EH (cell line): ENCODE data around the gene SAG.
A peak's percentile ranks its signal among the peaks of the same experiment; 100 is the strongest.
"Not testable (repeated sequence)": the region's sequence is repeated elsewhere in the genome, so short reads cannot be mapped to it uniquely, and the experiment has no call there.

Source experiments
- DNase-seq: peaks from one replicate; pipeline ENCODE4 v3.0.0-alpha.2; 2015; ENCODE audit warnings: low read depth

Gene SAG

GRCh38 chr2:233331536-233331935 lies 23.9 kb downstream of the SAG start:
- no peak for DNase-seq

- no peak for DNase-seq
Observed at GRCh38 chr2:233332125-233332524, 24.5 kb downstream of the SAG start.

GRCh38 chr2:233334915-233335314 lies 27.3 kb downstream of the SAG start:
- DNase-seq: no peak

DNA sequence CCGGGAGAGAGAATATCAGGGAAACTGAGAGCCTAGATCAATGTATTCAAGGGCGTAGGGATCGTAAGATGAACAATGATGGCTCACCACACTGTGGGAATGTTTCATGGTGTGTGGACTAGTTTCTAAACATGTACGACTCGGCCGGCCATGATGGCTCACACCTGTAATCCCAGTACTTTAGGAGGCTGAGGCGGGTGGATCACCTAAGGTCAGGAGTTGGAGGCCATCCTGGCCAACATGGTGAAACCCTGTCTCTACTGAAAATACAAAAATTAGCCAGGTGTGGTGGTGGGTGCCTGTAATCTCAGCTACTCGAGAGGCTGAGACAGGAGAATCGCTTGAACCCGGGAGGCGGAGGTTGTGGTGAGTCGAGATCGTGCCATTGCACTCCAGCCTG lies 28.5 kb downstream of the SAG start:
- DNase-seq: not testable (repeated sequence)

- no peak for DNase-seq
Observed at GRCh38 chr2:233336541-233336940, 28.9 kb downstream of the SAG start.

GRCh38 chr2:233338046-233338445 lies 30.4 kb downstream of the SAG start:
- no peak for DNase-seq

GRCh38 chr2:233338812-233339368 lies 31.3 kb downstream of the SAG start:
- DNase-seq: no peak

DNA sequence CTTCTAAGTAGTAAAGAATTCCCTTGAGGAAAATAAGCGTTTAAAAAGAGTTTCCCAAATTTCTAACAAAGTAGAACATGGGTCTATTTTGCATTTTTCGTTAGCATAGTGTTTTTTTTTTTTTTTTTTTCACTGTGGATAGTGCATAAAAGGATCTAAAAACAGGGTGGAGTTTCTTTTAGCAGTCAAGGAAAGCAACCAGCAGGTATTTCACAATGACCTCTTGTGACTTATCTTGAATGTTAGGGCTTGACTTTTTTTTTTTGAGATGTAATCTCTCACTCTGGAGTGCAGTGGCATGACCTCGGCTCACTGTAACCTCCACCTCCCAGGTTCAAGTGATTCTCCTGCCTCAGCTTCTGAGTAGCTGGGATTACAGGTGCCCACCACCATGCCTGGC lies 31.8 kb downstream of the SAG start:
- no peak for DNase-seq

DNA sequence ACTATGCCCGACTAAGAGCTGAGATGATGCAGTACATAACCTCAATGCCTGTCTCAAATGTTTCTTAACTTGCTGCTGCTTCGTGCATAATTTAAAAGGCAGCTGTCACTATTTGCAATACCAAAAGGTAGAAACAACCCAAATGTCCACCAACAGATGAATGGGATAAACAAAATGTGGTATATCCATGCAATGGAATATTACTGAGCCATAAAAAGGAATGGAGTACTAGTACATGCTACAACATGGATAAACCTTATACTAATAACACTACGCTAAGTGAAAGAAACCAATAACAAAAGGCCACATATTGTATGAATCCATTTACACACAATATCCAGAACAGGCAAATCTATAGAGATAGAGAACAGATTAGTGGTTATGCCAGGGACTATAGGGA lies 33.7 kb downstream of the SAG start:
- DNase-seq: no peak

GRCh38 chr2:233342301-233342700 lies 34.7 kb downstream of the SAG start:
- no peak for DNase-seq

GRCh38 chr2:233343171-233343705 lies 35.6 kb downstream of the SAG start:
- no peak for DNase-seq

- DNase-seq: no peak
Observed at GRCh38 chr2:233346376-233346775, 38.8 kb downstream of the SAG start.

DNA sequence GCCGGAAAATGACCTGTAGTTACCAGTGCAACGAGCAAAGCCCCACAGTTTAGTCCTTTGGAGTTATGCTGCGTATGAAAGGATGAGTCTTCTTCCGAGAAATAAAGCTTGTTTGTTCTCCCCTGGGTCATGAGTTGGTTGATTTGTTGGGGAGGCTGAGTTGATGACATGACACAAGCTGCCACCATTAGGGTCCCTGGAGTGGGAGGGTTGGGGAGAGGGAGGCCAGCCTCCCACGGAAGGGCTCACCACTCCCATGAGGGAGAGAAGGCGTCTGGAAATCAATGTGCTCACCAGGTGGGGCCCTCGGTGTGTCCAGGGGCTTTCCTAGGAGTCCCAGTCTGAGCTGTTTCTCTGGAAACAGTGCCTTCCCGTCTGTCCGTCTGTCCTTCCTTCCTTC lies 39.3 kb downstream of the SAG start:
- no peak for DNase-seq

- no peak for DNase-seq
Observed at GRCh38 chr2:233349005-233349998, 41.7 kb downstream of the SAG start.

- DNase-seq: peak; percentile 96
Observed at GRCh38 chr2:233350708-233351107, 43.1 kb downstream of the SAG start.

- DNase-seq: peak; percentile 75
Observed at GRCh38 chr2:233351423-233351822, 43.8 kb downstream of the SAG start.

GRCh38 chr2:233352141-233352842 lies 44.7 kb downstream of the SAG start:
- DNase-seq: no peak

DNA sequence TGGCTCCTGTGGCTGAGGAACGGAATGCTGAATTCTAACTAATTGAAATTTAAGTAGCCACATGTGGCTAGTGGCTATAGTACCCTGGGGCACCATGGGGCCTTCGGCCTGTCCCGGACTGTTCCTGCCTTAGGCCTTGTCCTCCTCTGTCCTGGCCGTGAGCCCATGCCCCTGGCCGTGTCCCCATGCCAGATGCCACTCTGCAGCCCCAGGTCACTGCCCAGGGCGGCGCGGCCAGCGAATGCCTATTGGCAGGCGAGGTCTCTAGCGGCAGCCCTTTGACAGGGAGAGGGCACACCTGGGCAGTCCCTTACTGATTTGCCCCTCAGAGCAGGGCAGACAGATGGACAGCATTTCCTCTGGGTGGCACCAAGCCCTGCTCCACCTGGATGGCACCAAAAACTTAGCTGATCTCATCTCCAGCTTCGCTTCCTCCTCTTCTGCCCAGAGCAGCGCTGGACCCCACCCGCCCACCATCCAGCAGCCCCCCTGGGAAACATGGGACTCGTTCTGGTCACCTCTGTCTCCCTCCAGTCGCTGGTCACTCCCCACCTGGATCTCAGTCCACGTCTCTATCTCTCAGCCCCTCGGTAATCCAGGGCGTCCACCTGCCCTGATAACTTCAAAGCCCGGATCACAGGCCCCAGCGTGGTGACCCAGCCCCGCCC lies 45.6 kb downstream of the SAG start:
- DNase-seq: no peak

DNA sequence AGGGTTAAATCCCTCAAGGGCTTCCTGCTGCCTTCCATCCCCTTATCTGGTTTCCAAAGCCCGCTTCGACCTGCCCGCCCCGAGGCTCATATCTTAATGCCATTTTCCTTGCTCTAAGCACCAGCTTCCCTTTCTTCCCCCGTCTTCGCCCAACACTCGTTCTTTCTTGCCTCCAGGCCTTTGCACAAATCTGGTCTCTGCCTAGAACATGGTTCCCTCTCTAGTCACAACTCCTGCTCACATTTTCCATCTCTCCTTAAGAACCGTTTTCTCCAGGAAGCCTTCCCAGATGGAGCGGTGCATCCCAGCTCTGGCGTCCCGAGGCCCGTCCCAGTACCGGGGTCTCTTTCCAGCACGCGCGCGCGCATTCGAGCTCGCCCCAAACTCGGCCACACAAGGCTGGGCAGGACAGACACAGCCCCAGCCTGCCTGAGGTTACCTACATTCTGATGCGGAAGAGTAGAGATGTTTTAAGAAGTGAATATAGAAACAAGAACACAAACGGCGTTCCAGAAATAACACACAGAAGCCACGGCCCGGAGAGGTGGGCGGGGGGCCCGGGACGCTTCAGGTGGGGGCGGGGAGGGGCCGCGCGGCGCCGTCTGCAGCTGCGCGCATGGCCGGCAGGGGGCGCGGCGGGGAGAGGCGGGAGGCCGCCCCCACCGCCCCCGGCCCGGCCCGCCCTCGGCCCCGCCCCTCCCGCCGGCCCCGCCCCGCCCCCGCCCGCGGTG lies 46.3 kb downstream of the SAG start, which contains the start of gene DGKD:
DGKD (plus strand) TSS at position 726 of the 731 bp plus-strand sequence. CDS start 25 bp downstream, outside the sequence.
- peak; percentile 55 for DNase-seq

GRCh38 chr2:233354500-233354924 lies 46.9 kb downstream of the SAG start:
- no peak for DNase-seq

GRCh38 chr2:233354971-233355574 lies 47.5 kb downstream of the SAG start:
- DNase-seq: peak; percentile 25
